NCI-H1930 (cell line): ENCODE results near the gene PIEZO1.

Experiments used
- DNase-seq, 2 experiments: peaks; one replicate each; lab custom pipeline; 2025; lab: John Stamatoyannopoulos, UW

PIEZO1 gene

GRCh38 chr16:88721815-88722755, 62.9 kb downstream of the PIEZO1 start:
- DNase-seq: no peak

- DNase-seq: no peak
These were observed 63.8 kb downstream of the PIEZO1 start for GRCh38 chr16:88721236-88721635.

DNA sequence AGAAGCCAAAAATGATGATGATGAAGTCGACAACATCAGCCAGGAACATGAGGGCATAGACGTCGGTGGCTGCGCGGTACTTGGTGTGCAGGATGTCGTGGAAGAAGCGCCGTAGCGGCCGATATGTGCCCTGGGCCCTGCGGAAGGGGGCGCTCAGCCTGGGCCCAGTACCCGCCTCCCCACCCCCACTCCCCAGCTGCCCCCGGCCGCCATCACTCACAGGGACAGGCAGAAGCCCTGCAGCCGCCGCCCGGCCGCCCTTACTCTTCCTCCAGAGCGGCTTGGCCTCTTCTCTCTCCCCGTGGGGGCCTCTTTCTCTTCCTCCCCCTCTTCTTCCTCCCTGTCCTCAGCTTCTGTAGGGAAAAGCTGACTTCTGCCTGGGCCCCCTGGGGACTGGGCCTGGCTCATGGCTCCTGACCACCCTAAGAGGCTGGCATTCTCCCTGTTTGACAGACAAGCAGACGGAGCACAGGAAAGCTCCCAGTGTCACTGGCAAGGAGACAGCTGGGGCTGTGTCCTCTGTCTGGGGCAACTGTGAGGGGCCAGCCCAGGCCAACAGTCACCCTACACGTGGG, 64.5 kb downstream of the PIEZO1 start:
- no peak for DNase-seq

GRCh38 chr16:88719933-88720296, 65.1 kb downstream of the PIEZO1 start:
- DNase-seq: no peak

DNA sequence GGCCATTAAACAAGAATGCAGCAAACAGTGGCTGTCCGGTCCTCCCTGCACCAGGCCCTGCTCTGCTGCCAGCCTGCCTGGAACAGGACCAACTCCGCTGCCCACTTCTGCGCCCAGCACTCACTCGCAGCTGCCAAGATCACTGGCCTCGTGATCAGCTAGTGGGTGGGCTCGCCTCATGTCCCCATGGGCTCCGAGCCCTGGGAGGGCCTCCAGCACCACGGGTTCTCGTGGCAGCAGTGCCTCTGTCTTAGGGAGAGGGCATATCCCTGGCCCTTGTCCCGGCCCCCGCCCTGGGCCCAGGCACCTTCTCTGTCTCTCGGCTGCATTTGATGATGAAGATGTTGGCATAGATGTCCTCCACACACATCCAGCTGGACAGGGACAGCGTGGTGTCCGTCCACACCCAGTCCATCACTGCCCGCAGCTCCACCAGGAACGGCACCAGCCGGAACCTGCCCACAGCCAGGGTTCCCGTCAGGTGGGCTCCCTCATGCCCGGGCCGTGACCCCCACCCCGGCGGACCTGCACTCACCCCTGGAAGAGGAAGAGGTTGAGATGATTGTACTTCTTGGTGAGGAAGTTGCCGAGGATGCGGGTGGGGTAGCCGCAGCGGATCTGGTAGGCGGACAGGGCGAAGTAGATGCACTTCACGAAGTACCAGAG, 65.6 kb downstream of the PIEZO1 start:
- no peak for DNase-seq

DNA sequence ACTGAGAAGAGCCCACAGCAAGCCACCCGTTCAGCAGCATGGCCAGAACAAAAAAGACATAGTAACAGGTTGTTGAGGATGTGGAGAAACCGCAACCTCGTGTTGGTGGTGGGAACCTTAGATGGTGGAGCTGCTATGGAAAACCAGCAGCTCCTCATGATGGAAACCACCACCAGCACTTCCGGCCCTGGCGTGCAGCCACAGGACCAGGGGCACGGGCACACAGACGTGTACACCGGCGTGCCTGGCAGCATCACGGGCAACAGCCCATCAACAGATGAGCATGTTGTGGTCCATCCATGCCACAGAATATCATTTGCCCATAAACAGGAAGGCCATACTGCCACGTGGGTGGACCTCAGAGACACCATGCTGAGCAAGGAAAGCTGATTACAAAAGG, 66.8 kb downstream of the PIEZO1 start:
- no peak for DNase-seq

- DNase-seq: no peak
These were observed 68.4 kb downstream of the PIEZO1 start for GRCh38 chr16:88716601-88717001.

DNA sequence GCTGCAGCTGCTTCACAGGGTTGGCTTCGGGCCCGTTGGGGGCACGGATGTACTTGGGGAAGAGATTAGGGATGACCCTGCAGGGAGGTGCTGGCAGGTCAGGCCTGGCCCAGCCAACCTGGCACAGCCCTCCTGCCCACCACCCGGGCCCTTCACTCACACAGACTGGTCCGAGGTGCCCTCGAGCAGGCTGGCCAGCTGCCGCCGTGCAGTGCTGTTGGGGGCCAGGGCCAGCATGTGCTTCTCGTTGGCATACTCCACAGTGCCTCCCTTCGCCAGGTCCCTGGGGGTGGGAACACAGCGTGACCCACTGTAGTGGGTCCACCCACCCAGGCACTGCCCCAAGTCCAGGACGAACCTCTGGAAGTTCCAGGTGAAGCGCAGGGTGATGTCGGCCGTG, 68.8 kb downstream of the PIEZO1 start:
- no peak for DNase-seq

DNA sequence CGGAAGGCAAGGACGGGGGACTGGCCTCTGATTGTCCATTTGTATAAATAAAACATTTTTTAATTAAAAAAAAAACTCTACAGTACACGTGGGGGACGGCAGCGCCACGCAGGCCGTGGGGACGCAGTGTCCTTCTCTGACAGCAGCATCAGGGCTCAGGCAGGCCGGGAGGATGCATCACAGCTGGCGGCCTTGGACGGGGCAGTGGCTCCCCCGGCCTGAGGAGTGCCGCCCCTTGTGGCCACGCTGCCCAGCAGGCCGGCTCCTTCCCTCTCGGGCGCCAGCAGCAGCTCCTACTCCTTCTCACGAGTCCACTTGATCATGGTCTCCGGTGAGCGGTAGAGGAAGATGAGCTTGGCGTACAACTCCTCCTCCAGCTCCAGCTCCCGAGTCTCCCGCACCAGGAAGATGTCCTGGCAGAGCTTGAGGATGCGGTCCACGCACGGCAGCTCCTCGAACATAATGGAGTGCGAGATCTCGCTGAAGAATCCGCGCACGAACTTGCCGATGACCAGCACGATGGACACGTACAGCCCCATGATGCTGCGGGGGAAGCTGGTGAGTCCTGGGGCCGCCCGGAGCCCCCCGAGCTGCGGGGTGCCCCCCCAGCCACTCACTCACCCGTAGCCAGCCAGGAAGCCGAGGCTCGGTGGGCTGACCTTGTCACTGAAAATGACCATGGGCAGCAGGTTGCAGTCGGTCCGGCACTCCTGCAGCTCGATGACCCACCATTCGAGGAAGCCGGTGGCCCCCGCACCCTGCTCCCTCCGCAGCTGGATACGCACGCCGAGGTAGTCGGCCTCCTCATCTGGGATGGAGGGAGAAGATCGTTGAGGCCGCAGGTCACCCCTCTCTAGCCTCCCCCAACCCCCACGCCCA, 69.5 kb downstream of the PIEZO1 start:
- no peak for DNase-seq

DNA sequence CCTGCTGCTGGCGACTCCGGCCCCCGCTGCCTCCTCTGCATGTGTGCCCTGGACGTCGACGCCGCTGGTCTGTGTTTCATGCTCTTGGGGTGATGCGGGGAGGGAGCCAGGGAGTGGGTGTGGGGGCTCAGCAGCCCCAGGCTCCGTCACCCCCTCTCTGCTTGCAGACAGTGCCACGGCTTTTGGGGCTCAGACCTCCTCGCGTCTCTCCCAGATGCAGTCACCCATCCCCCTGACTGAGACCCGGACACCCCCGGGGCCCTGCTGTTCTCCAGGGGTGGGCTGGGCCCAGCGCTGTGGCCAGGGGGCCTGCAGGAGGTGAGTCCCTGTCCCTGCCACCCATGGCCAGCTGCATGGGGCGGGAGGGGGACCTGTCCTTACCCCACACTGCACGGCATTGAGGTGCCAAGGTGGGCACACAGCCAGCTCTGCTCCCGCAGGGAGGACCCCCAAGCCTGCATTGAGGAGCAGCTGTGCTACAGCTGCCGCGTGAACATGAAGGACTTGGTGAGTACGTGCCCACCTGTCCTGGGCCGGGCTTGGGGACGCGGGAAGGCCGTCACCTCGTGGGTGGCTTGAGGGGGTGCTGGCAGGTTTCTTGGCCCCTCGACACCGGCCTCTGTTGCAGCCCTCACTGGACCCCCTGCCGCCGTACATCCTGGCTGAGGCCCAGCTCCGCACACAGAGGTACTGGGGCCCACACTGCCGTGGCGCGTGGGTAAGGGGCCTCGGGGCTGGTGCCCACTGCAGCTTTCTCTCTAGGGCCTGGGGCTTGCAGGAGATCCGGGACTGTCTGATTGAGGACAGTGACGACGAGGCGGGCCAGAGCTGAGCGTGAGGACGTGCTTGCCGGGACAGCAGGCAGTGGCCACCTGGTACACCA, 70.4 kb downstream of the PIEZO1 start:
- DNase-seq: no peak

DNA sequence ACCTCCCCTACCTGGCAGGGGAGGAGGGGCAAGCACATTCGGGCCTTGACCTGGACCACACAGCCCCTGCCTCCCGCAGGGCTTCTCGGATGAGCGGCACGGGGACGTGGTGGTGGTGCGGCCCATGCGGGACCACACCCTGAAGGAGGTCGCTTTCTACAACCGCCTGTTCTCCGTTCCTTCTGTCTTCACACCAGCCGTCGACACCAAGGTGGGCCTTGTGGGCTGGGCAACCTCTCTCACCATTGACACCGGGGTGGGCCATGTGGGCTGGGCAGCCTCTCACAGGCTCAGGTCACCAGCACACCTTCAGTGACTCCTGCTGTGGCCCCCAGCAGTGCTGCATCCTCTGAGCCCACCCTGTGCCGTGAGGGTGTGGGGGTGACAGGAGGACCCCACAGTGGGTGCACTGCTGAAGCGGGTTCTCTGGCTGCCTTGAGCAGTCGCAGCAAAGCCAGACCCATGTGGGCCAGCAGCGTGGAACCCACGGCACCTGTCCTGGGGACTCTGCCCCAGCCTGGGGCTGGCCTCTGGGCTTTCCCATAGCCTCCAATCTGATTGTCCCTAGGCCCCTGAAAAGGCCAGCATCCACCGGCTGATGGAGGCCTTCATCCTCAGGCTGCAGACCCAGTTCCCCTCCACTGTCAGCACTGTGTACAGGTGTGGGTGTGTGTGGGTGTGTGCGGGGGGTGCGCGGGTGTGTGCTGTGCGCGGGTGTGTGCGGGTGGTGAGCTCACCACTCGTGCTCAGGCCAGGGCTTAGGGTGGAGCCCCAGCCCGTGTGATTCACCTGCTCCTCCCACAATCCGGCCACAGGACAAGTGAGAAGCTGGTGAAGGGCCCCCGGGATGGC, 71.2 kb downstream of the PIEZO1 start:
- no peak for DNase-seq

GRCh38 chr16:88713054-88713453, 72.0 kb downstream of the PIEZO1 start:
- DNase-seq: no peak

DNA sequence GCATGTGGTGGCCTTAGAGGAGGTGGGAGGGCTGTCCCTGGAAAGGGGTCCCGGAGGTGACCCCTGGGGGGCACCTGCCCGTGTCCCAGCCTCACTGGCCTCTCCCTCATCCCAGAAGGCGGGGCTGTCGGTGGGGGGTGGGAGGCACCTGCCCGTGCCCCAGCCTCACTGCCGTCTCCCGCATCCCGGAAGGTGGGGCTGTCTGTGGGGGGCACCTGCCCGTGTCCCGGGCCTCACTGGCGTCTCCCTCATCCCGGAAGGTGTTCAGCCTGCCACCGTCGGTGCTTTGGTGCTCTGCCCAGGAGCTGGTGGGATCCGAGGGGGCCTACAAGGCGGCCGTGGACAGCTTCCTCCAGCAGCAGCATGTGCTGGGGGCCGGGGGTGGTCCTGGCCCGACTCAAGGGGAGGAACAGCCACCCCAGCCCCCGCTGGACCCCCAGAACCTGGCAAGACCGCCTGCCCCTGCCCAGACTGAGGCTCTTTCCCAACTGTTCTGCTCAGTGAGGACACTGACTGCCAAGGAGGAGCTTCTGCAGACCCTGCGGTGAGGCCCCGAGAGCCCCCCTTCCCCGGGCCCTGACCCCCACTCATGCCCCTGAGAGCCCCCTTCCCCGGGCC, 72.5 kb downstream of the PIEZO1 start:
- DNase-seq: no peak

DNA sequence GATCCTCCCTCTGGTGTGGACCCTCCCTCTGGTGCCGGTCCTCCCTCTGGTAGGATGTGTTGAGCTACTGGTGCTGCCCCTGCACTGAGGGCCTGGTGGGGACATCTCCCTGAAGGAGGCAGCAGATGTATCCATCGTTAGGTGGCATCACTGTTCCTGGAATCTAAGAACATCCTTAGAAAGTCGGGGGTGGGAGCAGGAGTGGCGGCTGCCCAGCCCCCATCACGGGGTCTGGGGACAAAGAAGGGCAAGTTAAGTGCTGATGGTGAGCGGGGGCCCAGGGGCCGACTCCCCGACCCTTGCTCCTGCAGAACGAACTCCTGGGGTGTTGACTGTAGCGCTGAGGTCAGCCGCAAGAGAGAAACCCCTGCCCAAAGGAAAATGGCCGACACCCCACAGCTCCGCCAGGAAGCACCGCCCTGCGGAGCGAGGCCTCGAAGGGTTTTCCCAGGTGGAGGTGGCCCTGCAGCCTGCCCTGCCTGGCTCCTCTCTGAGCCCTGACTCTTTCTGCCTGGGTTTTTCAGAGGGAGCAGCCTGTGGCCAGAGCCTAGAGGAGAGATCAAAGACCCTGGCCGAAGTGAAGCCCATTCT, 73.2 kb downstream of the PIEZO1 start:
- no peak for DNase-seq

DNA sequence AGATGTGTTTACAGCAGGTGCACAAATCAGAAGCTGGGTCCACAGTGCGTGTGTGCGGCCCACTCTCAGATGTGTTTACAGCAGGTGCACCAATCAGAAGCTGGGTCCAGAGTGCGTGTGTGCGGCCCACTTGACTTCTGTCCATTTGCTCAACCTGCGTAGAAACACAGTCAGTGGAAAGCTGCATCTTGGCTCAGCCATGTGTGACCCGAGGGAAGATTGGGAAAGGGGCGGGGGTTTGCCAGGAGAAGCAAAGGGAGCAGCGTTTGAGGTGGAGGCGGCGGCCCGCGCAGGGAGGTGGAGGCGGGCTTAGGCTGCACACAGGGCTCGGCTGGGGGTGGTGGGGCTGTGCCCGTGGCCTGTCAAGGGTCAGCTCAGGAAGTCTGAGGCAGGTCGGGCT, 74.5 kb downstream of the PIEZO1 start:
- no peak for DNase-seq

DNA sequence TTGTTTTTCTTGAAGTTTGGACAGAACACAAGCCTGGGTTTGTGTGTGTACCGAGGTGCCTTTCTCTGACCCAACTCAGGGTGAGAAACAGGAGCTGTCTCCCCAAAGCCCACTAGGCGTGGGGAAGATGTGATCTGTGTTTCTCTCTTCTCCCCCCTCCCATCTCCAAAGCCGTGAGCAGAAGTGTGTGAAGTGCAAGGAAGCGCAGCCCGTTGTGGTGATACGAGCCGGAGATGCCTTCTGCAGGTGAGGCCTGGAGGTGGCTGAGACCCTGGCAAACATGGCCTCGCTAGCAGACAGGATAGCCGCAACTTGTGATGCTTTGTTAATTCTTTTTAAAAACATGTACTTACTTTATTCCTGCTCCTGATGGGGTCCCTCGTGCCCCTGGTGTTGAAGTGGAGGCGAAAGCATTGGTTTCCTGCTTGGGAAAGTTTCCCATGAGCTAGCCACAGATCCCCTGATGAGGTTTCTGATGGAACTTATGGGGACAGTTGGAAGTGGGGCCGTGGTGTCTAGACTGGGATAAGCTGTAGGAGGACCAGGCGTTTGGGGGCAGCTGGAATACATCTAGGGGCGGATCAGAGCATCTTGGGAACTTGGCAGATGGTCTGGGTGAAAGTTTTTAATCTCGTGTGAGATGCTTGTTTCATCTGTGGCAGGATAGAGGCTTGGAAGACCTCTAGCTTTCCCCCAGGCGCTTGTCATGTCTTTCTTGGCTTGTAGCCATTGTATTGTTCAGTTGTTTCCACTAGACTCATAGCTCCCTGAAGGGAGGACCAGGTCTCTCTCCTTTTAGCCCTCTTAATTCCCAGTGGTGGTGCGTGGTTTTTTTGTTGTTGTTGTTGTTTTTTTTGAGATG, 77.8 kb downstream of the PIEZO1 start:
- no peak for DNase-seq

DNA sequence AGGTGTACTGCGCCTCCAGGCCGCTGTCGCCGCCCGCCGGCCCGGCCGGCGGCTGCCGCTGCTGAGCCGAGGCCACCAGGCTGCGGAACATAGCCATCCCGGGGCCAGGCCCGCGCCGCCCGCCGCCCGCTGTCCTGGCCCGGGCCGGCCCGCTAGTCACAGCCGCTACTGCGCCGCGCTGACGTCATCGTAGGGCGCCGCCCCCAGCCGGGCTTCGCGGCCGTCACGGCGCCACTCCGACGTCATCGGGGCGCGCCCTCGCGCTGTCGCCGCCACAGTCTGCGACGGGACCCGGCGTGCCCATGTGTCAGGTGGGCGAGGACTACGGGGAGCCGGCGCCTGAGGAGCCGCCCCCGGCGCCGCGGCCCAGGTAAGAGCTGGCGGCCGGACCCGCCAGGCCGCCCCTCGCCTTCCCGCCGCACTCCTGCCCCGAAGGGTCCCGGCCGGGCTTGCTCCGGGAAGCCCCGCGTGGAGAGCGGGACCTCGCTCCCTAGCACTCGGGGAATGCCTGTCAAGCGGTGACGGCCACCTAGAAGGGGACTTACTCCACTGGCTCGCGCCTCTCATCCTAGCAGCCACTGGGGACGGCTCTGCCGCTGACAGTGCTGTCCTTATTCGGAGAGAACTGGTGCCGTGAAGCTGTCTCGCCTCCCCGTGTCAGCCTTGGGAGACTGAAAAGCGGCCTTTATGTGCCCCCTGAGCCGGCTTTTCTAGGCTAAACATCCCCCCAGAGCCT, 78.6 kb downstream of the PIEZO1 start, which contains the start of the genes CTU2 and RNF166:
Gene CTU2 (plus strand): TSS at position 275 of the 736 bp plus-strand sequence. CDS start 28 bp downstream, at position 303.
Gene RNF166 (minus strand): TSS at position 180 of the 736 bp plus-strand sequence. CDS start 83 bp downstream, at position 97.
- DNase-seq: peak; percentile 40 to 84
